Activated CD4-positive, CD25-positive, alpha-beta regulatory T cell treated with anti-CD3 and anti-CD28 coated beads, Interleukin-2, amount 50 U/mL, for 72 hours (primary cell): ENCODE measurements around the gene SPIN3.
A peak's percentile ranks its signal among the peaks of the same experiment; 100 is the strongest.
"Not testable (repeated sequence)": the region's sequence is repeated elsewhere in the genome, so short reads cannot be mapped to it uniquely, and the experiment has no call there.

ENCODE experiments used
- DNase-seq: peaks from one replicate; pipeline ENCODE4 v3.0.0; 2021

SPIN3 gene

DNA sequence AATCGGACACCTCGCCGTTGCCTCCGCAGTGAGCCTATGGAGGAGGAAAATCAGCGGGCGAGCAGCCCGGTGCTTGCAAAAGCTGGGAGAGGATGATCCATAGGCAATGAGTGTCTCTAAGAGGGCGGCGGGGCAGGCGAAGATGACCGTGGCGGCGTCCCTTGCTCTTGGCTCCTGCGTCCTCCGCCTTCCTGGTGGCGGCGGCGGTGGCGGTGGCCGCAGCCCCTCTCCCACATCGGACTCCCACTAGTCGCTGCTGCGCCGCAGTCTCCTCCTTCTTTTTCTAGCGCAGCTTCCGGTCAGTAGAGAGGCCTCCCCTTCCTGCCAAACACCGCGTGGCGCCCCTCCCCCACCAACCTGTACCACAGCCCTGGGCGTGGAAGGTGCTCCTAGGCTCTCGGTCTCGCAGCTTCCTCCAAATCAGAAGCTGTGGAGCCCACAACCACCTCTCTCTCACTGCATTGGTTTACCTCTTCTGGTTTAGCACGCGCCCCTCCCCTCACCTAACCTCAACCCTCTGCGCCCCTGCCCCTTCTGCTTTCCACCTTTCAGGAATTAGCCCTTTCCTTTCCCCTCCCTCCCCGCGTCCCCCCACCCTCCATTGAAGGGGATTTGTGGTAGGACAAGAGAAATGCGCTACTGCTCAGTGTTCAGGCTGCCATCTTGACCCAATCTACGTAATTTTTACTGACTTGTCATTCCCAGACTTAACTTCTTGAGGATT lies at the start of gene SPIN3:
Gene SPIN3 (minus strand): TSS at position 271 of the 724 bp plus-strand sequence. CDS start 594 bp downstream, outside the sequence.
- peak; percentile 71 for DNase-seq

DNA sequence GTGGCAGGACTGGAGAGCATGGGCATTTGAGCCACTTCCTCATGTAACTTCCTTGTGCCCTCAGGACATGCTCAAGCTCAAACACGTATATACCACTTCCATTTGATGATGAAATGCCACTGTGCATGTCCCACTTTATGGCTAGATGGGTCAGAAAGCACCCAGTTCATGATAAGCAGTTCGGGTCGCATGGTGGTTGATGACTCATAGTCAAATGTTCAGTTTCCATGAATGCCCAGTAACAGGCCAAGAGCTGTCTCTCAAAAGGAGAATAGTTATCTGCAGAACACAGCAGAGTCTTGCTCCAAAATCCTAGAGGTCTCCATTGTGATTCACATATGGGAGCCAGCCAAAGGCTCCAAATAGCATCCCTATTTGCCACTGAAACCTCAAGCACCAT lies 48.9 kb upstream of the SPIN3 start:
- no peak for DNase-seq

DNA sequence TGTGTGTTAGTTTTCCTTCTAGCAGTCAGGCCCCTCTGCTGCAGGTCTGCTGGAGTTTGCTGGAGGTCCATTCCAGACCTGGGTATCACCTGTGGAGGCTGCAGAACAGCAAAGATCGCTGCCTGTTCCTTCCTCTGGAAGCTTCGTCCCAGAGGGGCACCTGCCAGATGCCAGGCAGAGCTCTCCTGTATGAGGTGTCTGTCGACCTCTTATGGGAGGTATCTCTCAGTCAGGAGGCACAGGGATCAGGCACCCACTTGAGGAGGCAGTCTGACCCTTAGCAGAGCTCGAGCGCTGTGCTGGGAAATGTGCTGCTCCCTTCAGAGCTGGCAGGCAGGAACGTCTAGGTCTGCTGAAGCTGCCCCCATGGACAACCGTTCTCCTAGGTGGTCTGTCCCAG lies 41.9 kb upstream of the SPIN3 start:
- not testable (repeated sequence) for DNase-seq

DNA sequence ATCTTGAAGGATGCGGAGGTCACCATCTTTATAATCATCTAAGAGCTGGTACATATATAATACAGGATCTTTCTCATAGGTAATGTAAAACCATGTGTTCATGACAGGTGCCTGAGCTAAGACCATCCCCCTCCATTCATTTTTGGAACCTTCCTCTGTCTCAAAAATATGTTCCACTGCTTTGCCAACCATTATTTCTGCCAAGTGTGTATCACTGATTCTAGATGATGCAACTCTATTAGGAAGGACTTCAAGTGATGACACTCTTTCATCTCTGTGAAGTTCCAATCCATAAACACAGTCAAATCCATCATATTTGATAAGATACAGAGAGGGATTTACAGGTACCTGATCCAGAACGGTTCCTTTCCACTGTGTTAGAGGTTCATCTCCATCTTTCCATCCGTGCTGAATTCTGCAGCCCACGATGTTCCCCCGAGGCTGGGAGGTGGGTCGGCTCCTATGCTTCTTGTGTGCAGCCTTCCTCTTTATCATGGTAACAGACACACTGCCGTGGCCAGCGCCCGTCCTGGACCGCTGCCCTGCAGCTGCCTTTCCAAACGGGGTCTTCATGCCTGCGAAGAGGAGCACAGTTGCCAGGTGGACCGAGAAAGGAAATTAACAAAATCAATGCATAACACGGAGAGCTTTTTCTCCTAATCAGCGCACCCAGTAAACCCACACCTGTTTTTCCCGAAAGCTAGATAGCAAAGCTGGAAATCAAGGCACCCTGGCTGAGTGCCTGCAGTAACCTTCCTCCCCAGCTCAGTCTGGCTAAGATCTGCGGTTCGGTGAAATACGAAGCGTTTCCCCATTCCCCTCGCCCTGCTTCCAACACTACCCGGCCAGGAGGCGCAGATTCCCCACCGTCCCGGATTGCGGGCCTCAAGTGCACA lies 718 bp downstream of the SPIN3 start:
- no peak for DNase-seq

DNA sequence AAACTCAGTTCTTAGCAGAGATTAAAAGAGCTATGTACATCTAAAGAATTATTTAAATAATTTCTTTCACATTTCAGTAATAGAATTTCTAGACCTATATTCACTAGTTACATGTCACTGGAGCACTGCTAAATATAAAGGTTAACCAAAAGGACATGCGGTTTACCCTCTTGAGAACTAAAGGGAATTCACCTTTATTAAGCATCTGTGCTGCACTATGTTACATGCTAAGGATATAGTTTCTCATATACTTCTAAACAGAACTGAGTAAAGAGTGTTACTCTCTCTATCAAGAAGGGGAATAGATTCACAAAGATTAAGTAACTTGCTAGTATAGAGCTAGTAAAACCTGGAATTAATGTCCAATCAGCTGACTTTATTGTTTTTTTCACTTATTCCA lies 7.6 kb downstream of the SPIN3 start:
- no peak for DNase-seq

DNA sequence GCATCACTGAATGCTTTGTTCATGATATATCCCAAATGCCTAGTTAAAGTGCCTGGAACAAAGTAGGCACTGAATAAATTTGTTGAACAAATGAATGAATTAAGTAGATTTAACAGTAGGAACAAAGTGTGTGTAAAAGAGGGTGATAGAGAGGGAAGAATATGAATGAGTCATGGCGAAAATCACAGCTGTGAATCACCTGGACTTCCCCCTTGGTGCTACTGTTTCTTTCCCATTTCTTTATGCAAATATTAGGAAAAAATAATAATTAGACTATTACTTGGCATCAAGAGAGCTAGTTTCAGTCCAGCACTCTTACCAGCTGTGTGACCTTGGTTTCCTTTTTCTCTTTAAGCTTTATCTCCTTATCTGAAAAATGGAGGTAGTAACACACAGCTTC lies 9.2 kb downstream of the SPIN3 start:
- no peak for DNase-seq

DNA sequence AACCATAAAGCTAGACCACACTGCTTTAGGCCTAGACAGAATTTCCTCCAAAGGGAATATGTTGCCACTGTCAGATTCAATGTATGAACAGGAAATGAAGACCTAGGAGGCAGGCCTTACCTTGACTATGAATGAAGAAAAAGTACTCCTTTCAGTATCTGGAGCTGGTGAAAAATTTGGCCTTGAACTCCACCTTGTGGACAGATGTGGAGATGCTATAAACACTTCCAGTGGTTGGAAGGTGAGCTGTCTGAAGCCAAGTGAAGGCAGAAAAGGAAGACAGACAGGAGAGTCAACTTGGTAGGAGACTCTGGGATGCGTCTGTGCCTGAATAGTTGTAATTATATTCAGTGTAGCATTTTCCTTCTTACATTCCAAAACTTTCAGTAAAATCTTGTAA lies 17.2 kb downstream of the SPIN3 start:
- no peak for DNase-seq

DNA sequence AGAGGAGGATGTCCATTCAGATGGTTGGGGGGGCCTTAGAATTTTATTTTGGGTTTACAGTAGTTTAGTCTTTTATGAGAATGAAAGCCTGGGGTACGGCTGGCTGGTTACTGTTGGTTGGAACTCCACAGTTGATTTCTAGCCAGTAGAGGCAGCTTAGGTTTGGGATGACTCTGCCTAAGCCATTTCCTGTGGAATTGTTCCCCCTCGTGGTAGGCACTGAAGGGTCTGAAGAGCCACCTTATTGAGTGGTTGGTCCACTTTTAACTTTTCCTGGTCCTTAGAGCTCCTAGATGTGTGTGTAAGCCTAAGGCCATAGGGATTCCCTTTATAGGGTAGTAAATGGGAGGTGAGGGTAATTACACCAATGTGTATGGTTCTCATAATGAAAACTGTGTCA lies 19.7 kb downstream of the SPIN3 start:
- DNase-seq = no peak

DNA sequence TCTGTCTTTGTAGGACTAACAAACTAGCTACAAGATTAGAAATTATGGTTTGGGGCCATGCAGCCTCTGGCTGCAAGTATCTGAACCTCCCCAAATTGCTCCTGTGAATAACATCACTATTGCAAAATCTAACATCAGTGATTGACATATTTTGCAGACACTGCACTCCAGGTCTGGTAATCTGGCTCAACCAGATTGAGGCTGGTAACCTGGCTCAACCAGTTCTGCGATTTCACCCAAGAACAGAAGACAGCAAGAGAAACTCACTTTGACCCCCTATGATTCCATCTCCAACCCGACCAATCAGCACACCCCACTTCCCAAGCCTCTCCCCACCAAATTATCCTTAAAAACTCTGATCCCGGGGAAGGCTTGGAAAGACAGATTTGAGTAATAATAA lies 20.9 kb downstream of the SPIN3 start:
- no peak for DNase-seq

DNA sequence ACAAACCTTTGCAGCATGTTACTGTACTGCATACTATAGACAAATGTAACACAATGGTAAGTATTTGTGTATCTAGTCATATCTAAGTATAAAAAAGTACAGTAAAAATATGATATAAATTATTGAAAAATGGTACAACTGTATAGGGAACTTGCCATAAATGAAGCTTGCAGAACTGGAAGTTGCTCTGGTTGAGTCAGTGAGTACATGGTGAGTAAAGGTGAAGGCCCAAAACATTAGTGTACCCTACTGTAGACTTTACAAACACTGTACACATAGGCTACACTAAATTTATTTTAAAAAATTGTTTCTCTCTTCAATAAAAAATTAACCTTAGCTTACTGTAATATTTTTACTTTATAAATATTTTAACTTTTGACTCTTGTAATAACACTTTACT lies 25.8 kb downstream of the SPIN3 start:
- no peak for DNase-seq

DNA sequence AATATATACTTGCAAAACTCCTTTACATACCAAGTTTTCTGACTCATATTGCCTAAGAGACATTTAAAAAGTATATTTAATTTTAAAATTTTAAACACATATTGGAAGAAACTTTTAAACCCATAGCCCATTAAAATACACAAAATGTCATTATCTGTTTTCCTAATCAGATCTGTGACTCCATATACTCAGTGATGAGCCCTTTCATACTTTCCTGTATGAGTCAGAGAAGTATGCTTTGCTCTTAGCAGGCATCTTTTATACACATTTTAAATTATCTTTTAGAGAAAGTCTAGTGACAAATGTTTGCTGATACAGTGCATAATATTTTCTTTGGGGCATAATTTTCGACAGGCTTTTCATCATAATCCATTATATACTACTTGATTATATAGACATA lies 26.4 kb downstream of the SPIN3 start:
- DNase-seq = no peak

DNA sequence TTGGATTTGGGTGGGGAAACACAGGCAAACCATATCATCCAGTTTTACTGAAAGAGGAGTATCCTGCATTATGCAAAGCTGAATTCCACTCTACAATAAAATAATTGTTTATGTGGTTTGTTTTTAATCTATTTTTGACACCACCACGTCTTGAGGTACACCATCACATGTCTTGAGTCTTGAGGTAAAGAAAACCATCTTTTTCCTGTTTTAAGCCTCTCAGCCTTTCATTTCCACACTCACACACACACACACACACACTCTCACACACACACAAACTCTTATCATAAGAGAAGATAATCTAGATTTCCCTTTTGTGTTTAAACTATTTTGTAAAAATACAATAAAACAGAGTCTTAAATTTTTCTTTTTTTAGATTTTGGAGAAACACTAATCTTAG lies 32.0 kb downstream of the SPIN3 start:
- DNase-seq = no peak

DNA sequence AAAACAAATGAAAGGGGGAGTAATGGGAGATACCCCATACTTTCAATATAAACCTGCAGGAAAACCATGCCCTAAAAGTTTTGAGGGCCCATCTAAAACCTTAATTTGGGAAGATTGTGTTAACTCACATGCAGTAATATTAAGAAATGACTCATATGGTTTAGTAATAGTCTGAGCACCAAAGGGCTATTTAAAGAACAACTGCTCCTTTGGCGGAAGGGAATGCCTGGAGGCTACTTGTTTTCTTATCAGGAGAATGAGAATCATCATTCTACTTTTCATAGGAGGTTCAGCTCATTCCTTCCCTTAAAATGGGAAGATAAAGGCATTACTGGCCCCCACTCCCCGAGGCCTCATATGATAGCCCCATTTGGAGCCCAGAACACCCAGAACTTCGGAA lies 47.6 kb downstream of the SPIN3 start:
- no peak for DNase-seq

DNA sequence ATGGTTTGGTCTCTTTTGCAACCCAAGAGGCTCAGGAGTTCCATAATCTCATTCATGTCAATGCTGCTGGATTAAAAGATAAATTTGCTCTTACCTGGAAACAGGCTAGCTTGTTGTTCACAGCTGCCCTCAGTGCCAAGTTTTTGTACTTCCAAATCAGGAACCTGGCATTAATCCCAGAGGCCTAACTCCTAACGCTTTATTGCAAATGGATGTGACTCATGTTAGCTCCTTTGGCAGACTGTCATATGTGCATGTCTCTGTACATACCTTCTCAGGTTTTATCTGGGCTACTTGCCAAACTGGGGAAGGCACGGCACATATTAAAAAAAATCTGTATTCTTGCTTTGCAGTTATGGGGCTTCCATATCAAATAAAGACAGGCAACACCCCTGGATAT lies 49.1 kb downstream of the SPIN3 start:
- DNase-seq = not testable (repeated sequence)

DNA sequence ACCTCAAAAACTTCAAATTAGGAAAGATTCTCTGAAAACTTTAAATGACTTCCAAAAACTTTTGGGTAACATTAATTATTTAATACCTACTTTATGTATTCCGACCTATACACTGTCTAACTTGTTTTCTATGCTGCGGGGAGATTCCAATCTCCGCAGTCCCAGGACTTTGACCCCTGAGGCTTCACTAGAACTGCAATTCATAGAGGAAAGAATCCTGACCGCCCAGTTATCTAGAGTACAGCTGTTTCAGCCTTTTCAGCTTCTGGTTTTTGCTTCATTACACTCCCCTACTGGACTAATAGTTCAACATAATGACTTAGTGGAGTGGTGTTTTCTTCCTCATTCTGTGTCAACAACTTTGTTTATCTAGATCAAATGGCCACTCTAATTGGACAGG lies 50.1 kb downstream of the SPIN3 start:
- not testable (repeated sequence) for DNase-seq

DNA sequence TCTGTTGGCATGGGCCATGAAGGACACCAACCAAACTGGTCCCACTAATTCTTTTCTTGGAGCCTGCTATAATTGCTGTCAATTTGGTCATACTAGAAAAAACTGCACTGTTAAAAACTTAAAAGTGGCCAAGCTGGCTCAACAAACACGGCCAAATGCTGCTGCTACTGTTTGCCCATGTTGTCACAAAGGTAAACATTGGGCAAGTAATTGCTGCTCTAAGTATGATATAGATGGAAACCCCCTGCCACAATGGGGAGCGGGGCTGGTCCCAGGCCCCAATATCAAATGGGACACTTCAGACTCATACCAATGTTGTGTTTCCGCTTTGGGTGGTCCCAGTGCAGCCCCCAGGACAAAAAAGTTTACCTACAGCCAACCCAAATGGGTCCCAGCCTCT lies 52.1 kb downstream of the SPIN3 start:
- no peak for DNase-seq
